Panc1 (cell line): ENCODE measurements around the gene POLR2F. TPM values are rescaled to one million over a fixed set of nuclear protein-coding genes. Genes with fewer than 3 reads are reported as not detected.

Source experiments
- ATAC-seq: fragments of 200-7000 bp; cut with Tn5 transposase; 2 replicates; pipeline ENCODE4 v1.9.1; 2020; ENCODE audit warnings: mild to moderate bottlenecking, moderate library complexity
- BruUV-seq: library from RNA; stranded (reverse); fragments of 400-500 nt; replicated peaks from 2 replicates; lab custom pipeline; 2021; lab: Mats Ljungman, UMichigan
- CTCF ChIA-PET: fragments of 300-600 bp; sonication (Branson Sonifier 250); formaldehyde crosslinking; loops from one replicate; lab custom pipeline; 2022; ENCODE audit warnings: antibody characterized with exemption; lab: Charles Lee
- POLR2A ChIA-PET: fragments of 300-600 bp; sonication (Branson Sonifier 250); formaldehyde crosslinking; loops from one replicate; lab custom pipeline; 2022; ENCODE audit warnings: antibody characterized with exemption; lab: Charles Lee
- DNase-seq: peaks from one replicate; pipeline ENCODE4 v3.0.0-alpha.2; 2010; ENCODE audit warnings: low read depth, low spot score
- H3K27ac ChIP-seq: 2 replicates; pipeline ENCODE4 v1.5.1; 2011; ENCODE audit warnings: mild to moderate bottlenecking, low read length, inconsistent platforms
- H3K27me3 ChIP-seq: fragments of 200-500 bp; sonication (Bioruptor generic); 2 replicates; pipeline ENCODE4 v1.6.0; 2014; ENCODE audit warnings: low read length, inconsistent platforms; ENCODE audit not compliant: control insufficient read depth, insufficient read depth
- H3K36me3 ChIP-seq: fragments of 200-500 bp; sonication (Bioruptor generic); 2 replicates; pipeline ENCODE4 v1.5.1; 2014; ENCODE audit warnings: inconsistent platforms, mild to moderate bottlenecking, low read length, moderate library complexity; ENCODE audit not compliant: control insufficient read depth, insufficient read depth
- H3K4me1 ChIP-seq: 2 replicates; pipeline ENCODE4 v1.5.1; 2011; ENCODE audit warnings: inconsistent platforms, mild to moderate bottlenecking, low read length, moderate library complexity; ENCODE audit not compliant: control insufficient read depth, insufficient read depth
- H3K4me3 ChIP-seq, 2 experiments: 2 replicates each; pipeline ENCODE4 v1.5.1; 2011 to 2012; ENCODE audit warnings: low read depth in 2 of 2, low read length in 2 of 2, mild to moderate bottlenecking in 2 of 2, inconsistent platforms in 1 of 2, moderate library complexity in 1 of 2
- H3K9me3 ChIP-seq: fragments of 200-500 bp; sonication (Bioruptor generic); 2 replicates; pipeline ENCODE4 v1.5.1; 2014; ENCODE audit warnings: low read depth, mild to moderate bottlenecking, inconsistent platforms, low read length, moderate library complexity; ENCODE audit not compliant: control insufficient read depth, insufficient read depth
- POLR2AphosphoS5 ChIP-seq: IDR thresholded peaks from 2 replicates; pipeline ENCODE4 v1.6.1; 2012; ENCODE audit warnings: mild to moderate bottlenecking, low read depth, low read length, moderate library complexity
- SIN3A ChIP-seq: IDR thresholded peaks from 2 replicates; pipeline ENCODE4 v1.6.1; 2012; ENCODE audit warnings: low read depth, mild to moderate bottlenecking, low read length, moderate library complexity, borderline replicate concordance; ENCODE audit not compliant: insufficient read depth
- TCF7L2 ChIP-seq: IDR thresholded peaks from 2 replicates; pipeline ENCODE4 v1.6.1; 2011; ENCODE audit warnings: mild to moderate bottlenecking, low read depth, low read length, inconsistent platforms
- in situ Hi-C: cut with HindIII; loops from 2 replicates; pipeline ENCODE4 v1.10.0; 2016; ENCODE audit warnings: low sequenced_read_pairs, low pct_unique_long_range_greater_than_20kb
- intact Hi-C: fragments of 100-400 bp; cut with micrococcal nuclease; formaldehyde crosslinking; loops from one replicate; pipeline ENCODE4 v1.10.0; 2022; ENCODE audit not compliant: unreplicated experiment
- total RNA-seq: library from RNA; stranded (reverse); gene quantifications from one replicate; pipeline ENCODE4 v1.2.1, GENCODE V29; 2021; ENCODE audit not compliant: unreplicated experiment
- TF ChIP-seq, protein P1 (sequence below): fragments of 450-650 bp; IDR thresholded peaks from 2 replicates; pipeline ENCODE4 v1.5.1; 2017; ENCODE audit warnings: mild to moderate bottlenecking
- TF ChIP-seq, protein P2 (sequence below), 2 experiments: IDR thresholded peaks; 2 replicates each; pipeline ENCODE4 v1.6.1; 2011 to 2012; ENCODE audit warnings: low read depth in 2 of 2, control low read depth in 1 of 2, low read length in 1 of 2, mild to moderate bottlenecking in 1 of 2, moderate library complexity in 1 of 2; ENCODE audit not compliant: insufficient read depth in 1 of 2

The POLR2F gene
- total RNA-seq, 1 experiment from 2014 or later = 89.7 TPM

DNA sequence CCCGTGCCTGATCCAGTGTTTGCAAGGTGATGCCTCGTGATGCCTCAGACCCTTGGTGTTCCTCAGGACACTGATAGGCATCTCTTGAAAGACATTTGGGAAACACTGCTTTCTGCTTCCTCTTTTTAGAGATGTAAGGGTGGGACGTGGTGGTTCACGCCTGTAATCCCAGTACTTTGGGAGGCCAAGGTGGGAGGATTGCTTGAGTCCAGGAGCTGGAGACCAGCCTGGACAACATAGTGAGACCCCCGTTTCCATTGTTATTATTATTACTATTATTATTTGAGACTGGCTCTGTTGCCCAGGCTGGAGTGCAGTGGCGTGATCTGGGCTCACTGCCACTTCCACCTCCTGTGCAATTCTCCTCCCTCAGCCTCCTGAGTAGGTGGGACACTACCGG is 37.4 kb downstream of the POLR2F start:
- intact Hi-C loops = no loop called here
- POLR2A ChIA-PET = no interaction called here
- in situ Hi-C loops = no loop called here
- ATAC-seq = no peak
- no TSS peak for BruUV-seq
- no peak for DNase-seq
- Histone ChIP-seq H3K27ac (no peak overlapping the region), H3K36me3 (no peaks in the 10 kb centered on the region), H3K9me3 (no peaks in the 10 kb centered on the region), H3K4me1 (no peaks in the 10 kb centered on the region), H3K27me3 (no peaks in the 10 kb centered on the region), H3K4me3 (no peak overlapping the region)
- CTCF ChIA-PET = no interaction called here
- TF ChIP-seq, protein P1, sequence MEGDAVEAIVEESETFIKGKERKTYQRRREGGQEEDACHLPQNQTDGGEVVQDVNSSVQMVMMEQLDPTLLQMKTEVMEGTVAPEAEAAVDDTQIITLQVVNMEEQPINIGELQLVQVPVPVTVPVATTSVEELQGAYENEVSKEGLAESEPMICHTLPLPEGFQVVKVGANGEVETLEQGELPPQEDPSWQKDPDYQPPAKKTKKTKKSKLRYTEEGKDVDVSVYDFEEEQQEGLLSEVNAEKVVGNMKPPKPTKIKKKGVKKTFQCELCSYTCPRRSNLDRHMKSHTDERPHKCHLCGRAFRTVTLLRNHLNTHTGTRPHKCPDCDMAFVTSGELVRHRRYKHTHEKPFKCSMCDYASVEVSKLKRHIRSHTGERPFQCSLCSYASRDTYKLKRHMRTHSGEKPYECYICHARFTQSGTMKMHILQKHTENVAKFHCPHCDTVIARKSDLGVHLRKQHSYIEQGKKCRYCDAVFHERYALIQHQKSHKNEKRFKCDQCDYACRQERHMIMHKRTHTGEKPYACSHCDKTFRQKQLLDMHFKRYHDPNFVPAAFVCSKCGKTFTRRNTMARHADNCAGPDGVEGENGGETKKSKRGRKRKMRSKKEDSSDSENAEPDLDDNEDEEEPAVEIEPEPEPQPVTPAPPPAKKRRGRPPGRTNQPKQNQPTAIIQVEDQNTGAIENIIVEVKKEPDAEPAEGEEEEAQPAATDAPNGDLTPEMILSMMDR = no peak
- TF ChIP-seq, protein P2, sequence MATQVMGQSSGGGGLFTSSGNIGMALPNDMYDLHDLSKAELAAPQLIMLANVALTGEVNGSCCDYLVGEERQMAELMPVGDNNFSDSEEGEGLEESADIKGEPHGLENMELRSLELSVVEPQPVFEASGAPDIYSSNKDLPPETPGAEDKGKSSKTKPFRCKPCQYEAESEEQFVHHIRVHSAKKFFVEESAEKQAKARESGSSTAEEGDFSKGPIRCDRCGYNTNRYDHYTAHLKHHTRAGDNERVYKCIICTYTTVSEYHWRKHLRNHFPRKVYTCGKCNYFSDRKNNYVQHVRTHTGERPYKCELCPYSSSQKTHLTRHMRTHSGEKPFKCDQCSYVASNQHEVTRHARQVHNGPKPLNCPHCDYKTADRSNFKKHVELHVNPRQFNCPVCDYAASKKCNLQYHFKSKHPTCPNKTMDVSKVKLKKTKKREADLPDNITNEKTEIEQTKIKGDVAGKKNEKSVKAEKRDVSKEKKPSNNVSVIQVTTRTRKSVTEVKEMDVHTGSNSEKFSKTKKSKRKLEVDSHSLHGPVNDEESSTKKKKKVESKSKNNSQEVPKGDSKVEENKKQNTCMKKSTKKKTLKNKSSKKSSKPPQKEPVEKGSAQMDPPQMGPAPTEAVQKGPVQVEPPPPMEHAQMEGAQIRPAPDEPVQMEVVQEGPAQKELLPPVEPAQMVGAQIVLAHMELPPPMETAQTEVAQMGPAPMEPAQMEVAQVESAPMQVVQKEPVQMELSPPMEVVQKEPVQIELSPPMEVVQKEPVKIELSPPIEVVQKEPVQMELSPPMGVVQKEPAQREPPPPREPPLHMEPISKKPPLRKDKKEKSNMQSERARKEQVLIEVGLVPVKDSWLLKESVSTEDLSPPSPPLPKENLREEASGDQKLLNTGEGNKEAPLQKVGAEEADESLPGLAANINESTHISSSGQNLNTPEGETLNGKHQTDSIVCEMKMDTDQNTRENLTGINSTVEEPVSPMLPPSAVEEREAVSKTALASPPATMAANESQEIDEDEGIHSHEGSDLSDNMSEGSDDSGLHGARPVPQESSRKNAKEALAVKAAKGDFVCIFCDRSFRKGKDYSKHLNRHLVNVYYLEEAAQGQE (IDR thresholded peaks at IDR 0.05; ENCODE audit: insufficient read depth in 1 of 2, low read depth in 2 of 2, low read length in 1 of 2) = no peak
- TF ChIP-seq TCF7L2 (no peak), POLR2AphosphoS5 (no peak), SIN3A (no peak)

DNA sequence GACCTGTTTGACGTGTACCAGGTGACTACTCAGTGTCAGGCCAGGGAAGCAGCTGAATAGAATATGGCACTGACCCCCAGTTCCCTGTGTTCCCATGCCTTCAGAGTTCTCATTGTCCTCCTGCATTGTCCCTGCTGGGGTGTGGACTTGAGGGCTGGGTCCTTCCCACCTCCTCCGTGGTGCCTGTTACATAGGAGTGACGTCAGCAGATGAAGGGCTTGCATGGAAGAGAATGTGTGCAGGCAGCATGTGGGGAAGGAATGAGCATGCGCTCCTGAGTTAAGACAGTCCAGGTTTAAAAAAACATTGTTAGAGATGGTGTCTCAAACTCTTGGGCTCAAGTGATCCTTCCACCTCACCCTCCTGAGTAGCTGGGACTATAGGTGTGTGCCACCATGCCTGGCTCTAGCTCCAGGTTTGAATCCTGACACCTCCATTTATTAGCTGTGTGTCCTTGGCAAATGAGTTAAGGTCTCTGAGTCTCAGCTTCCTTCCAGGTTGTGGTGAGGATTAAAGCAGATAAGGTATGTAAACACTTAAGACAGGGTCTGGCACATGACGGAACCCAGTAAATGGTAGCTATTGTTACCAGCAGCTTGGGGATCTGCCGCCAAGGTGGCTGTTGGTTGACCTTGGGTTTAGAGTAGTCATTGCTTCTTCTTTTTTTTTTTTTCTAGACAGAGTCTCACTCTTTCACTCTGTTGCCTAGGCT is 38.4 kb downstream of the POLR2F start:
- Histone ChIP-seq H3K9me3 (no peaks in the 10 kb centered on the region), H3K27me3 (no peaks in the 10 kb centered on the region), H3K4me3 (no peak overlapping the region), H3K4me1 (no peaks in the 10 kb centered on the region), H3K36me3 (no peaks in the 10 kb centered on the region), H3K27ac (no peak overlapping the region)
- DNase-seq (no peak), ATAC-seq (no peak)
- CTCF ChIA-PET = no interaction called here
- intact Hi-C loops = no loop called here
- in situ Hi-C loops = no loop called here
- no TSS peak for BruUV-seq
- TF ChIP-seq POLR2AphosphoS5 (no peak), TCF7L2 (no peak)
- TF ChIP-seq, protein P1 = no peak
- POLR2A ChIA-PET = no interaction called here
